ENCODE results near the gene PARS2. TPM values are rescaled to one million over a fixed set of nuclear protein-coding genes. Genes with fewer than 3 reads are reported as not detected.

PARS2 gene
- total and polyA plus RNA-seq, 2 experiments from 2014 or later: 4.8 to 9.3 TPM

GRCh38 chr1:54805466-54805865 lies 41.1 kb upstream of the PARS2 start:
- H3K9me2 ChIP-seq (replicated peaks; ENCODE audit: insufficient read depth): no peaks in the 10 kb centered on the region
- 94% methylated on average over 3 of the region's 3 CpGs for WGBS (ENCODE audit: low lambda C conversion rate, missing lambda C conversion rate)
- no peak overlapping the region for H3K4me3 ChIP-seq
- no peak for DNase-seq (ENCODE audit: low spot score)
- peaks cover under 1% of the 10 kb centered on the region for H3K79me2 ChIP-seq
- H3K27ac ChIP-seq: no peak overlapping the region
- no peaks in the 10 kb centered on the region for H3K4me1 ChIP-seq (ENCODE audit: insufficient read depth)
- no peak overlapping the region for H2AFZ ChIP-seq
- no peak overlapping the region for H3K4me2 ChIP-seq
- no peaks in the 10 kb centered on the region for H4K20me1 ChIP-seq (ENCODE audit: insufficient read depth, poor library complexity, severe bottlenecking)
- TF ChIP-seq EZH2phosphoT487 (IDR thresholded peaks at IDR 0.05; ENCODE audit: low read depth, severe bottlenecking, unreplicated experiment) (no peak), CTCF (IDR thresholded peaks at IDR 0.05; ENCODE audit: poor library complexity) (no peak), EZH2 (IDR thresholded peaks at IDR 0.05; ENCODE audit: borderline replicate concordance) (no peak)
- no peaks in the 10 kb centered on the region for H3K36me3 ChIP-seq (replicated peaks; ENCODE audit: insufficient read depth, low read depth)
- H3K27me3 ChIP-seq: no peaks in the 10 kb centered on the region
- no peaks in the 10 kb centered on the region for H3K9me3 ChIP-seq (ENCODE audit: low read depth)

- WGBS (ENCODE audit: low lambda C conversion rate, missing lambda C conversion rate): 86% methylated on average over 6 of the region's 6 CpGs
- Histone ChIP-seq H3K9me2 (replicated peaks; ENCODE audit: insufficient read depth) (no peaks in the 10 kb centered on the region), H4K20me1 (ENCODE audit: insufficient read depth, poor library complexity, severe bottlenecking) (no peaks in the 10 kb centered on the region), H3K27me3 (no peaks in the 10 kb centered on the region), H3K4me2 (no peak overlapping the region), H2AFZ (no peak overlapping the region), H3K9me3 (ENCODE audit: low read depth) (no peaks in the 10 kb centered on the region), H3K4me1 (ENCODE audit: insufficient read depth) (no peaks in the 10 kb centered on the region), H3K79me2 (peaks cover 5% of the 10 kb centered on the region), H3K27ac (peak overlapping the region; percentile 60), H3K36me3 (replicated peaks; ENCODE audit: insufficient read depth, low read depth) (no peaks in the 10 kb centered on the region), H3K4me3 (no peak overlapping the region)
- DNase-seq (ENCODE audit: low spot score): no peak
- TF ChIP-seq CTCF (IDR thresholded peaks at IDR 0.05; ENCODE audit: poor library complexity) (no peak), EZH2phosphoT487 (IDR thresholded peaks at IDR 0.05; ENCODE audit: low read depth, severe bottlenecking, unreplicated experiment) (no peak), EZH2 (IDR thresholded peaks at IDR 0.05; ENCODE audit: borderline replicate concordance) (no peak)
Measured at GRCh38 chr1:54804471-54805132, 40.3 kb upstream of the PARS2 start.

- H2AFZ ChIP-seq: no peak overlapping the region
- H3K79me2 ChIP-seq: peaks cover 7% of the 10 kb centered on the region
- H3K4me3 ChIP-seq: no peak overlapping the region
- H3K9me2 ChIP-seq (replicated peaks; ENCODE audit: insufficient read depth): no peaks in the 10 kb centered on the region
- WGBS (ENCODE audit: low lambda C conversion rate, missing lambda C conversion rate): 58% methylated on average over 4 of the region's 4 CpGs
- H3K4me2 ChIP-seq: no peak overlapping the region
- H3K27ac ChIP-seq: peak overlapping the region; percentile 60
- no peak for DNase-seq (ENCODE audit: low spot score)
- H3K27me3 ChIP-seq: no peaks in the 10 kb centered on the region
- TF ChIP-seq CTCF (IDR thresholded peaks at IDR 0.05; ENCODE audit: poor library complexity) (no peak), EZH2 (IDR thresholded peaks at IDR 0.05; ENCODE audit: borderline replicate concordance) (no peak), EZH2phosphoT487 (IDR thresholded peaks at IDR 0.05; ENCODE audit: low read depth, severe bottlenecking, unreplicated experiment) (no peak)
- H4K20me1 ChIP-seq (ENCODE audit: insufficient read depth, poor library complexity, severe bottlenecking): no peaks in the 10 kb centered on the region
- H3K36me3 ChIP-seq (replicated peaks; ENCODE audit: insufficient read depth, low read depth): no peaks in the 10 kb centered on the region
- no peaks in the 10 kb centered on the region for H3K4me1 ChIP-seq (ENCODE audit: insufficient read depth)
- no peaks in the 10 kb centered on the region for H3K9me3 ChIP-seq (ENCODE audit: low read depth)
Measured at GRCh38 chr1:54803761-54804470, 39.6 kb upstream of the PARS2 start.
